ENCODE results near the gene GRK3.

The GRK3 gene

DNA sequence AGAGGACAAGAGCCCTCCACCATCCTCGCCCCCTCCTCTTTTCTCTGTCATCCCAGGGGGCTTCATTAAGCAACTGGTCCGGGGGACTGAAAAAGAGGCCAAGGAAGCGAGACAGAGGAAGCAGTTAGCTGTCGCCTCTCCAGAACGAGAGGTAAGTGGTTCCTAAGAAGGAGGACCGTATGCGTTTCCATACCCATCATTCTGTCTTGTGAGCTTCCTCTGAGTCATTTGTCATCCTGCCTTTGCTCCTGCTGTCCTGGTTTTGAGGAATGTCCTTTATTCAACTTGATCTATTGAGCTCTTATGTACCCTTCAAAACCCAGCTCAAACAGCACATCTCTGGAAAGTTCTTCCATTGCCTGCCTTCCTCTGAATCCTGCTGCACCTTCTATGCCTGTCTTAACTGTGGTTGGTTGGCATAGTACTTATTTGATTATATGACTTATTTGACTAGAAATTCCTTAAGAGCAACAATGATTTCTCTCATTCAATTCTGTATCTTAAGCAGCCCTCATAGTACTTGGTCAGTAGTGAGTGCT lies 198.8 kb downstream of the GRK3 start:
- no peak for TF ChIP-seq GATA3 (IDR thresholded peaks at IDR 0.05; ENCODE audit: low read depth, low read length)
- no peak for TF ChIP-seq GATA2 (IDR thresholded peaks at IDR 0.05; ENCODE audit: low read depth, low read length)

GRCh38 chr22:25764270-25765015 lies 200.0 kb downstream of the GRK3 start:
- no peak for TF ChIP-seq GATA2 (IDR thresholded peaks at IDR 0.05; ENCODE audit: low read depth, low read length)
- no peak for TF ChIP-seq GATA3 (IDR thresholded peaks at IDR 0.05; ENCODE audit: low read depth, low read length)

GRCh38 chr22:25765016-25765367 lies 200.5 kb downstream of the GRK3 start:
- TF ChIP-seq GATA2 (IDR thresholded peaks at IDR 0.05; ENCODE audit: low read depth, low read length) (no peak), GATA3 (IDR thresholded peaks at IDR 0.05; ENCODE audit: low read depth, low read length) (no peak)

DNA sequence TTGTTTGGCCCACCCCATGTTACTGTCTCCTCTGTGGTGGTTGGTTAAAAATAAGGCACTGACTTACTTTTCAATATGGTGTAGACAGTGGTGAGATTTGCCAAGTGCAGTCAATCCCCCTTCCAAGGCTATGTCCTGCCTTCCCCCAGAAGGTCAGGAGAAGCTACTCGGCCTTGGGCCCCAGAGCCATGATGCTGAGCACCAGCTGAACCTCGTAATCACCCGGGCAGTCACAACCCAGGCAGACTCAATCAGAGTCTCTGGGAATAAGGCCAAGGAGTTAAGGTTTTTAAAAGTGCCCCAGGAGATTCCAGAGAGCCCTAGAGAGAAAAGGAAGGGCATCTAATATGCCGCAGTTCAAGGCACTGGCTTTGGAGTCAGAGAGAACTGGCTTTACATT lies 201.3 kb downstream of the GRK3 start:
- TF ChIP-seq GATA3 (IDR thresholded peaks at IDR 0.05; ENCODE audit: low read depth, low read length) (no peak), GATA2 (IDR thresholded peaks at IDR 0.05; ENCODE audit: low read depth, low read length) (no peak)

- TF ChIP-seq GATA2 (IDR thresholded peaks at IDR 0.05; ENCODE audit: low read depth, low read length) (no peak), GATA3 (IDR thresholded peaks at IDR 0.05; ENCODE audit: low read depth, low read length) (no peak)
Measured at GRCh38 chr22:25766418-25766817, 201.9 kb downstream of the GRK3 start.

- TF ChIP-seq GATA2 (IDR thresholded peaks at IDR 0.05; ENCODE audit: low read depth, low read length) (no peak), GATA3 (IDR thresholded peaks at IDR 0.05; ENCODE audit: low read depth, low read length) (no peak)
Measured at GRCh38 chr22:25770333-25770732, 205.9 kb downstream of the GRK3 start.

GRCh38 chr22:25772288-25772687 lies 207.8 kb downstream of the GRK3 start:
- no peak for TF ChIP-seq GATA2 (IDR thresholded peaks at IDR 0.05; ENCODE audit: low read depth, low read length)
- no peak for TF ChIP-seq GATA3 (IDR thresholded peaks at IDR 0.05; ENCODE audit: low read depth, low read length)

GRCh38 chr22:25774575-25775026 lies 210.1 kb downstream of the GRK3 start:
- TF ChIP-seq GATA3 (IDR thresholded peaks at IDR 0.05; ENCODE audit: low read depth, low read length) (no peak), GATA2 (IDR thresholded peaks at IDR 0.05; ENCODE audit: low read depth, low read length) (no peak)

GRCh38 chr22:25775531-25775930 lies 211.1 kb downstream of the GRK3 start:
- no peak for TF ChIP-seq GATA3 (IDR thresholded peaks at IDR 0.05; ENCODE audit: low read depth, low read length)
- no peak for TF ChIP-seq GATA2 (IDR thresholded peaks at IDR 0.05; ENCODE audit: low read depth, low read length)

- TF ChIP-seq GATA3 (IDR thresholded peaks at IDR 0.05; ENCODE audit: low read depth, low read length) = no peak
- no peak for TF ChIP-seq GATA2 (IDR thresholded peaks at IDR 0.05; ENCODE audit: low read depth, low read length)
Measured at GRCh38 chr22:25777411-25777810, 212.9 kb downstream of the GRK3 start.

DNA sequence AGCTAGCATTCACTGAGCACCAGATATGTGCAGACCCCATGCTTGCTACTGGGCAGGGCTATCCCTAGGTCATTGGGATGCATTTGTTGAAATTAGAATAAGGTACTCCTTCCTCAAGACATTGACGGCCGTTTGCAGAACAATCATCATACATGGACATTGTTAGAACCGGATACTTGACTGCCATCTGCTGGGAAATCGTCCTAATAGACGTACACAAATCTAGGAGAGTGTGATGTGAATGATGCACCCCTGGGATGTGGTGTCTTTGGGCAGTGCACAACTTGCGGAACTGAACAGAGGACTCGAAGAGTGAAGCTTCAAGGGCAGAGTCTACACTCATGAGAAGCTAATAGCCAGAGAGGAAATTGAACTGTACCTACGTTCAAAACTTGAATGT lies 213.4 kb downstream of the GRK3 start:
- no peak for TF ChIP-seq GATA2 (IDR thresholded peaks at IDR 0.05; ENCODE audit: low read depth, low read length)
- no peak for TF ChIP-seq GATA3 (IDR thresholded peaks at IDR 0.05; ENCODE audit: low read depth, low read length)

All from SH-SY5Y (cell line).